GM12875 (cell line): ENCODE measurements around the gene NOTUM.

Experiments used
- H3K4me3 ChIP-seq: one replicate; pipeline ENCODE4 v1.5.1; 2011; ENCODE audit warnings: low read depth, low read length, control low read depth
- TF ChIP-seq, protein P1 (sequence below): IDR thresholded peaks from 2 replicates; pipeline ENCODE4 v1.5.1; 2011; ENCODE audit warnings: low read depth, mild to moderate bottlenecking, control low read depth, inconsistent platforms, low read length, moderate library complexity, borderline replicate concordance; ENCODE audit not compliant: insufficient read depth

Gene NOTUM

GRCh38 chr17:81968850-81969812, 8.1 kb upstream of the NOTUM start:
- TF ChIP-seq, protein P1, sequence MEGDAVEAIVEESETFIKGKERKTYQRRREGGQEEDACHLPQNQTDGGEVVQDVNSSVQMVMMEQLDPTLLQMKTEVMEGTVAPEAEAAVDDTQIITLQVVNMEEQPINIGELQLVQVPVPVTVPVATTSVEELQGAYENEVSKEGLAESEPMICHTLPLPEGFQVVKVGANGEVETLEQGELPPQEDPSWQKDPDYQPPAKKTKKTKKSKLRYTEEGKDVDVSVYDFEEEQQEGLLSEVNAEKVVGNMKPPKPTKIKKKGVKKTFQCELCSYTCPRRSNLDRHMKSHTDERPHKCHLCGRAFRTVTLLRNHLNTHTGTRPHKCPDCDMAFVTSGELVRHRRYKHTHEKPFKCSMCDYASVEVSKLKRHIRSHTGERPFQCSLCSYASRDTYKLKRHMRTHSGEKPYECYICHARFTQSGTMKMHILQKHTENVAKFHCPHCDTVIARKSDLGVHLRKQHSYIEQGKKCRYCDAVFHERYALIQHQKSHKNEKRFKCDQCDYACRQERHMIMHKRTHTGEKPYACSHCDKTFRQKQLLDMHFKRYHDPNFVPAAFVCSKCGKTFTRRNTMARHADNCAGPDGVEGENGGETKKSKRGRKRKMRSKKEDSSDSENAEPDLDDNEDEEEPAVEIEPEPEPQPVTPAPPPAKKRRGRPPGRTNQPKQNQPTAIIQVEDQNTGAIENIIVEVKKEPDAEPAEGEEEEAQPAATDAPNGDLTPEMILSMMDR: no peak
- H3K4me3 ChIP-seq: no peak overlapping the region

DNA sequence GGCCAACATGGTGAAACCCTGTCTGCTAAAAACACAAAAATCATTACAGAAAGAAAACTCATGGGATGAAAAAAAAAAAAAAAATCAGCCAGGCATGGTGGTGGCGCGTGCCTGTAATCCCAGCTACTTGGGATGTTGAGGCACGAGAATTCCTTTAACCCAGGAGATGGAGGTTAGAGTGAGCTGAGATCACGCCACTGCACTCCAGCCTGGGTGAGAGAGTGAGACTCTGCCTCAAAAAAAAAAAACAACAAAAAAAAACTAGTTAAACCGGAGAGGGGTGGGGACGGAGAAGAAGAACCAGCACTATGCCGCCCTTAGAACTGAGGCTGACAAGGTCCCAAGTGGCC, 7.4 kb upstream of the NOTUM start:
- no peak overlapping the region for H3K4me3 ChIP-seq
- TF ChIP-seq, protein P1: no peak

DNA sequence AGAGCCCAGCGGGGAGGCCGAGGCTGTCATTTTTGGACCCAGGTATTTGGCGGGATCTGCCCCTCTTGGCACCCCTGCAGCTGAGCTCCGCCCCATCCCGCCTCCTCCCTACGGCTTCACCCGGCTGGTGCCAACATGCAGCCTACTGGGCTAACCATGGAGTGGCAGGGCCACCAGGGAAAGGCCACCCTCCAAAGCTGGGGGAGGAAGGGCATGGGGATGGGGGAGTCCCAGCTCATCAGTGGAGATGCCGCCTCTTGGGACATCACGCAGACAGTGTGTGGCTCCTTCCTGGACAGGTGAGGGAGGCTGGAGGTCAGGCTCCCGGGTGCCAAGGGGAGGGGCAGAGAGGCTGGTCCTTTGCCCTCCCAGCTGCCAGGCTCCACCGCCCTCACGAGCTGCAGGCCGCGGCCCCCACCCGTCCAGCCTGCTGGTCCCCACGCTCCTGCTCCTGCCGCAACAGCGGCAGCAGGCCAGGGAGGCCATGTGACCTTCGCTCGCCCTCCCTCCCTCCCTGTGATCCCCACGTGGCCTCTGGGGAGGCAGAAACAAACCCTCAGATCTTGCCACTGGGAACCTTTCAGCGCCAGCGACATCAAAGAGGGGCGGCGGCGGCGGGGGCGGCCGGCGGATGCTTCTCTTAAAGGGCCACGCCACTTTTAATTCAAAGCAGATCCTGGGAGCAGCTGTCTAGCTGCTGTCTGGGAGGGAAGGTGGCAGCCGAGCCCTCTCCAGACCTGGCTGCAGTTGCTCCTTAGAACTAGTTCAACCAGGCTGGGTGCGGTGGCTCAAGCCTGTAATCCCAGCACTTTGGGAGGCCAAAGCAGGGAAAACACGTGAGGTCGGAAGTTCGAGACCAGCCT, 6.8 kb upstream of the NOTUM start:
- H3K4me3 ChIP-seq: no peak overlapping the region
- TF ChIP-seq, protein P1: no peak

GRCh38 chr17:81967244-81967532, 6.2 kb upstream of the NOTUM start:
- TF ChIP-seq, protein P1: no peak
- no peak overlapping the region for H3K4me3 ChIP-seq

- H3K4me3 ChIP-seq: no peak overlapping the region
- TF ChIP-seq, protein P1: no peak
Observed at GRCh38 chr17:81966343-81967243, 5.6 kb upstream of the NOTUM start.

GRCh38 chr17:81964081-81964849, 3.3 kb upstream of the NOTUM start:
- TF ChIP-seq, protein P1: no peak
- H3K4me3 ChIP-seq: no peak overlapping the region
